Measurements from ENCODE around the gene AMER2.

DNA sequence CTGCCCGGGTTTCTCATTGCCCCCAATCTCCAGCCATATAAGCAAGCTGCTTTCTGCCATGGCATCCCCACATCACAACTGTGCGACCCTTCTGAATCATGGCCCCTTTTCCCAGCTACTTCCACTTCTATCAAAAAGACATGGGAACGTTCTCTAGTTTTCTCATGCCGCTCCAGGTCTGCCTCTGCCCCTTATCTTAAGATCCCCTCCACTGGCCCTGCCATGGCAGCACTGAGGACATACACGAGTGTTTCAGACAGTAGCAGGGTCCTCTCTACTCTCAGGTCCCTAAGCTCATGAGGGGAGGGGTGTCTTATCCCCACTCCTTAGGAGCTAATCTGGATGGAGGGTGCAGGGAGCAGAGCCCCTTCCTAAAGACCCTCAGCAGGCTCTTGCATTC, 5.5 kb upstream of the AMER2 start:
- TF ChIP-seq CTCF (conservative IDR thresholded peaks at IDR 0.05) (no peak), ZFX (IDR thresholded peaks at IDR 0.05) (no peak)

All from C4-2B (cell line).